Measurements from ENCODE around the gene NPVF. TPM values are rescaled to one million over a fixed set of nuclear protein-coding genes. Genes with fewer than 3 reads are reported as not detected.

The NPVF gene
- total RNA-seq, 2 experiments from 2014 or later, result not detected

- Mint-ChIP-seq H3K4me3 (no peak overlapping the region), H3K27me3 (ENCODE audit: low read depth) (peaks cover 6% of the 10 kb centered on the region), H3K36me3 (ENCODE audit: low read depth) (no peaks in the 10 kb centered on the region), H3K4me1 (ENCODE audit: low read depth) (no peaks in the 10 kb centered on the region), H3K27ac (no peak overlapping the region), H3K9me3 (ENCODE audit: insufficient read depth) (no peaks in the 10 kb centered on the region)
- ATAC-seq (no peak), DNase-seq (no peak)
- ChIA-PET POLR2A (no interaction called here), CTCF (interaction anchor here (0.5 kb wide), 1 partner anchor 132 kb away, joined by 3 read pairs; no protein-coding TSS in a partner anchor)
These were observed 22.1 kb upstream of the NPVF start for GRCh38 chr7:25250386-25250785.

GRCh38 chr7:25249772-25250171, 21.5 kb upstream of the NPVF start:
- H3K9me3 Mint-ChIP-seq (ENCODE audit: insufficient read depth), result no peaks in the 10 kb centered on the region
- H3K4me3 Mint-ChIP-seq, result no peak overlapping the region
- ChIA-PET CTCF (interaction anchor here (1.2 kb wide), 1 partner anchor 316 kb away, joined by 5 read pairs; no protein-coding TSS in a partner anchor), POLR2A (no interaction called here)
- ATAC-seq (no peak), DNase-seq (no peak)
- H3K27me3 Mint-ChIP-seq (ENCODE audit: low read depth), result peaks cover 7% of the 10 kb centered on the region
- H3K4me1 Mint-ChIP-seq (ENCODE audit: low read depth), result no peaks in the 10 kb centered on the region
- H3K36me3 Mint-ChIP-seq (ENCODE audit: low read depth), result no peaks in the 10 kb centered on the region
- no peak overlapping the region for H3K27ac Mint-ChIP-seq

GRCh38 chr7:25246306-25246705, 18.0 kb upstream of the NPVF start:
- Mint-ChIP-seq H3K9me3 (ENCODE audit: insufficient read depth) (no peaks in the 10 kb centered on the region), H3K27me3 (ENCODE audit: low read depth) (peaks cover 22% of the 10 kb centered on the region), H3K4me3 (no peak overlapping the region), H3K27ac (no peak overlapping the region), H3K36me3 (ENCODE audit: low read depth) (no peaks in the 10 kb centered on the region), H3K4me1 (ENCODE audit: low read depth) (no peaks in the 10 kb centered on the region)
- no peak for DNase-seq
- POLR2A ChIA-PET, result no interaction called here
- no peak for ATAC-seq
- CTCF ChIA-PET, result interaction anchor here (0.7 kb wide), 1 partner anchor 29 kb away, joined by 3 read pairs; no protein-coding TSS in a partner anchor

- ChIA-PET CTCF (interaction anchor here (1.2 to 2.0 kb wide), 3 partner anchors 16 to 321 kb away, joined by 3 to 6 read pairs (median 5); no protein-coding TSS in a partner anchor), POLR2A (no interaction called here)
- no peak for ATAC-seq
- Mint-ChIP-seq H3K4me3 (no peak overlapping the region), H3K27me3 (ENCODE audit: low read depth) (peaks cover 24% of the 10 kb centered on the region), H3K4me1 (ENCODE audit: low read depth) (no peaks in the 10 kb centered on the region), H3K36me3 (ENCODE audit: low read depth) (no peaks in the 10 kb centered on the region), H3K27ac (no peak overlapping the region), H3K9me3 (ENCODE audit: insufficient read depth) (no peaks in the 10 kb centered on the region)
- DNase-seq, result no peak
These were observed 16.2 kb upstream of the NPVF start for GRCh38 chr7:25244254-25245033.

- DNase-seq (no peak), ATAC-seq (no peak)
- H3K36me3 Mint-ChIP-seq (ENCODE audit: low read depth), result no peaks in the 10 kb centered on the region
- no peaks in the 10 kb centered on the region for H3K4me1 Mint-ChIP-seq (ENCODE audit: low read depth)
- H3K27ac Mint-ChIP-seq, result no peak overlapping the region
- POLR2A ChIA-PET, result no interaction called here
- H3K4me3 Mint-ChIP-seq, result no peak overlapping the region
- no peaks in the 10 kb centered on the region for H3K9me3 Mint-ChIP-seq (ENCODE audit: insufficient read depth)
- H3K27me3 Mint-ChIP-seq (ENCODE audit: low read depth), result peaks cover 24% of the 10 kb centered on the region
- CTCF ChIA-PET, result interaction anchor here (0.6 kb wide), 1 partner anchor 17 kb away, joined by 3 read pairs; no protein-coding TSS in a partner anchor
These were observed 14.4 kb upstream of the NPVF start for GRCh38 chr7:25242678-25243077.

GRCh38 chr7:25240896-25241295, 12.6 kb upstream of the NPVF start:
- CTCF ChIA-PET, result no interaction called here
- POLR2A ChIA-PET, result no interaction called here
- ATAC-seq, result no peak
- Mint-ChIP-seq H3K4me3 (no peak overlapping the region), H3K36me3 (ENCODE audit: low read depth) (no peaks in the 10 kb centered on the region), H3K9me3 (ENCODE audit: insufficient read depth) (no peaks in the 10 kb centered on the region), H3K27me3 (ENCODE audit: low read depth) (peaks cover 20% of the 10 kb centered on the region), H3K4me1 (ENCODE audit: low read depth) (no peaks in the 10 kb centered on the region), H3K27ac (no peak overlapping the region)
- DNase-seq, result no peak

- H3K27me3 Mint-ChIP-seq (ENCODE audit: low read depth), result peaks cover 18% of the 10 kb centered on the region
- H3K9me3 Mint-ChIP-seq (ENCODE audit: insufficient read depth), result no peaks in the 10 kb centered on the region
- no peak for ATAC-seq
- no peak overlapping the region for H3K4me3 Mint-ChIP-seq
- ChIA-PET POLR2A (no interaction called here), CTCF (no interaction called here)
- no peak overlapping the region for H3K27ac Mint-ChIP-seq
- DNase-seq, result no peak
- H3K4me1 Mint-ChIP-seq (ENCODE audit: low read depth), result no peaks in the 10 kb centered on the region
- H3K36me3 Mint-ChIP-seq (ENCODE audit: low read depth), result no peaks in the 10 kb centered on the region
These were observed 12.1 kb upstream of the NPVF start for GRCh38 chr7:25240340-25240739.

GRCh38 chr7:25239888-25240287, 11.6 kb upstream of the NPVF start:
- ChIA-PET POLR2A (no interaction called here), CTCF (no interaction called here)
- no peak for ATAC-seq
- Mint-ChIP-seq H3K36me3 (ENCODE audit: low read depth) (no peaks in the 10 kb centered on the region), H3K4me1 (ENCODE audit: low read depth) (no peaks in the 10 kb centered on the region), H3K27me3 (ENCODE audit: low read depth) (peaks cover 18% of the 10 kb centered on the region), H3K4me3 (no peak overlapping the region), H3K9me3 (ENCODE audit: insufficient read depth) (no peaks in the 10 kb centered on the region), H3K27ac (no peak overlapping the region)
- no peak for DNase-seq

- peaks cover 8% of the 10 kb centered on the region for H3K27me3 Mint-ChIP-seq (ENCODE audit: low read depth)
- no peak overlapping the region for H3K4me3 Mint-ChIP-seq
- H3K36me3 Mint-ChIP-seq (ENCODE audit: low read depth), result no peaks in the 10 kb centered on the region
- POLR2A ChIA-PET, result no interaction called here
- H3K9me3 Mint-ChIP-seq (ENCODE audit: insufficient read depth), result no peaks in the 10 kb centered on the region
- H3K4me1 Mint-ChIP-seq (ENCODE audit: low read depth), result no peaks in the 10 kb centered on the region
- no peak for ATAC-seq
- no peak overlapping the region for H3K27ac Mint-ChIP-seq
- DNase-seq, result no peak
- CTCF ChIA-PET, result no interaction called here
These were observed 9.9 kb upstream of the NPVF start for GRCh38 chr7:25238066-25238725.

GRCh38 chr7:25235471-25235870, 7.2 kb upstream of the NPVF start:
- POLR2A ChIA-PET, result no interaction called here
- CTCF ChIA-PET, result interaction anchor here (2.2 kb wide), 1 partner anchor 18 kb away, joined by 4 read pairs; no protein-coding TSS in a partner anchor
- Mint-ChIP-seq H3K27me3 (ENCODE audit: low read depth) (peaks cover 13% of the 10 kb centered on the region), H3K36me3 (ENCODE audit: low read depth) (no peaks in the 10 kb centered on the region), H3K4me3 (no peak overlapping the region), H3K27ac (no peak overlapping the region), H3K9me3 (ENCODE audit: insufficient read depth) (no peaks in the 10 kb centered on the region), H3K4me1 (ENCODE audit: low read depth) (no peaks in the 10 kb centered on the region)
- DNase-seq (no peak), ATAC-seq (no peak)

- ChIA-PET CTCF (interaction anchor here (2.2 kb wide), 1 partner anchor 17 kb away, joined by 4 read pairs; no protein-coding TSS in a partner anchor), POLR2A (no interaction called here)
- H3K9me3 Mint-ChIP-seq (ENCODE audit: insufficient read depth), result no peaks in the 10 kb centered on the region
- H3K36me3 Mint-ChIP-seq (ENCODE audit: low read depth), result no peaks in the 10 kb centered on the region
- H3K4me1 Mint-ChIP-seq (ENCODE audit: low read depth), result no peaks in the 10 kb centered on the region
- no peak overlapping the region for H3K27ac Mint-ChIP-seq
- ATAC-seq, result no peak
- H3K27me3 Mint-ChIP-seq (ENCODE audit: low read depth), result peaks cover 13% of the 10 kb centered on the region
- H3K4me3 Mint-ChIP-seq, result no peak overlapping the region
- DNase-seq, result no peak
These were observed 6.0 kb upstream of the NPVF start for GRCh38 chr7:25234336-25234735.

- Mint-ChIP-seq H3K4me1 (ENCODE audit: low read depth) (no peaks in the 10 kb centered on the region), H3K4me3 (no peak overlapping the region), H3K36me3 (ENCODE audit: low read depth) (no peaks in the 10 kb centered on the region), H3K27ac (no peak overlapping the region), H3K27me3 (ENCODE audit: low read depth) (peaks cover 20% of the 10 kb centered on the region), H3K9me3 (ENCODE audit: insufficient read depth) (no peaks in the 10 kb centered on the region)
- ChIA-PET CTCF (no interaction called here), POLR2A (no interaction called here)
- DNase-seq (no peak), ATAC-seq (no peak)
These were observed 5.1 kb downstream of the NPVF start for GRCh38 chr7:25223206-25223605.
